HepG2 (cell line): ENCODE results near the gene KRTAP21-1. TPM values are rescaled to one million over a fixed set of nuclear protein-coding genes. Genes with fewer than 3 reads are reported as not detected.

Experiments
- ATAC-seq: fragments of 200-7000 bp; cut with Tn5 transposase; 3 replicates; pipeline ENCODE4 v1.9.1; 2020; ENCODE audit warnings: mild to moderate bottlenecking, moderate library complexity
- BruUV-seq: library from RNA; stranded (reverse); fragments of 400-500 nt; replicated peaks from 2 replicates; lab custom pipeline; 2021; lab: Mats Ljungman, UMichigan
- CTCF ChIA-PET: fragments of 300-600 bp; formaldehyde crosslinking; extraction: SDS; loops from one replicate; lab custom pipeline; 2021; ENCODE audit warnings: low total read pairs, inconsistent platforms, low intra/inter-chr PET ratio; lab: Yijun Ruan, JAX
- POLR2A ChIA-PET: fragments of 350-600 bp; sonication (Branson Sonifier 250); formaldehyde crosslinking; loops from one replicate; lab custom pipeline; 2020; ENCODE audit warnings: antibody characterized with exemption, inconsistent platforms; lab: Yijun Ruan, JAX
- DNase-seq: peaks from one replicate; pipeline ENCODE4 v3.0.0-alpha.2; 2015; ENCODE audit warnings: low spot score
- FAIRE-seq: peaks from 3 replicates; lab custom pipeline; 2011; peaks lifted over from hg19 to GRCh38; lab: Jason Lieb, UNC
- H2AFZ ChIP-seq: one replicate; pipeline ENCODE4 v1.6.1; 2011; ENCODE audit warnings: low read length, inconsistent platforms
- H3K27ac ChIP-seq: fragments of 300-600 bp; 3 replicates; pipeline ENCODE4 v1.8.0; 2011; ENCODE audit warnings: mixed run types, mild to moderate bottlenecking, mixed read lengths, low read length, inconsistent platforms; ENCODE audit not compliant: insufficient read depth; ENCODE audit errors: extremely low read length
- H3K27me3 ChIP-seq, 2 experiments: fragments of 200-600 bp in 1 of 2; 2 replicates in 1 of 2; 3 replicates in 1 of 2; pipeline versions ENCODE4 v1.6.0 to v1.8.0; 2011; ENCODE audit warnings: low read length in 2 of 2, mild to moderate bottlenecking in 2 of 2, moderate library complexity in 2 of 2, inconsistent platforms in 1 of 2; ENCODE audit not compliant: insufficient read depth in 2 of 2, control insufficient read depth in 1 of 2
- H3K36me3 ChIP-seq, 2 experiments: fragments of 200-600 bp in 1 of 2; replicated peaks in 1 of 2; 2 replicates in 1 of 2; 3 replicates in 1 of 2; pipeline versions ENCODE4 v1.5.1 to v1.8.0; 2011; ENCODE audit warnings: low read length in 2 of 2, inconsistent platforms in 1 of 2; ENCODE audit not compliant: insufficient read depth in 2 of 2, control insufficient read depth in 1 of 2
- H3K4me1 ChIP-seq: 2 replicates; pipeline ENCODE4 v1.5.1; 2012; ENCODE audit warnings: low read length, inconsistent platforms; ENCODE audit not compliant: insufficient read depth
- H3K4me2 ChIP-seq: 2 replicates; pipeline ENCODE4 v1.6.0; 2011; ENCODE audit warnings: low read depth, low read length, inconsistent platforms
- H3K4me3 ChIP-seq, 3 experiments: fragments of 200-600 bp in 1 of 3; sonication (generic), shearing (Covaris generic) in 1 of 3; replicated peaks in 1 of 3; 2 replicates each; pipeline ENCODE4 v1.5.1; 2011 to 2016; ENCODE audit warnings: low read length in 3 of 3, inconsistent platforms in 2 of 3, low read depth in 2 of 3, mild to moderate bottlenecking in 2 of 3, control low read depth in 1 of 3, mixed read lengths in 1 of 3; ENCODE audit not compliant: insufficient read depth in 1 of 3
- H3K79me2 ChIP-seq: one replicate; pipeline ENCODE4 v1.6.1; 2011; ENCODE audit warnings: low read length, inconsistent platforms; ENCODE audit not compliant: insufficient read depth
- H3K9ac ChIP-seq: 2 replicates; pipeline ENCODE4 v1.6.0; 2011; ENCODE audit warnings: mild to moderate bottlenecking, low read depth, low read length, inconsistent platforms; ENCODE audit not compliant: insufficient read depth
- H3K9me3 ChIP-seq: 2 replicates; pipeline ENCODE4 v1.5.1; 2012; ENCODE audit warnings: mild to moderate bottlenecking, low read length
- H4K20me1 ChIP-seq: 2 replicates; pipeline ENCODE4 v1.6.0; 2011; ENCODE audit warnings: inconsistent platforms, mild to moderate bottlenecking, low read length, moderate library complexity; ENCODE audit not compliant: insufficient read depth
- CAMTA2 ChIP-seq: sonication (generic); formaldehyde crosslinking; IDR thresholded peaks from 2 replicates; pipeline ENCODE4 v1.4.0; 2020; ENCODE audit warnings: mild to moderate bottlenecking, missing genetic modification reagents, borderline replicate concordance
- CERS6 ChIP-seq: sonication (generic); formaldehyde crosslinking; IDR thresholded peaks from 2 replicates; pipeline ENCODE4 v1.5.0; 2020; ENCODE audit warnings: missing genetic modification reagents
- GTF3A ChIP-seq: sonication (generic); formaldehyde crosslinking; conservative IDR thresholded peaks from 2 replicates; pipeline ENCODE4 v1.4.0; 2020; ENCODE audit warnings: mild to moderate bottlenecking, missing genetic modification reagents
- HOXA5 ChIP-seq: sonication (generic); formaldehyde crosslinking; IDR thresholded peaks from 2 replicates; pipeline ENCODE4 v1.4.0; 2020; ENCODE audit warnings: missing genetic modification reagents
- IRF9 ChIP-seq: sonication (generic); formaldehyde crosslinking; IDR thresholded peaks from 2 replicates; pipeline ENCODE4 v1.8.0; 2022; ENCODE audit warnings: missing genetic modification reagents, mild to moderate bottlenecking, borderline replicate concordance
- KDM1A ChIP-seq: IDR thresholded peaks from 2 replicates; pipeline ENCODE4 v1.6.1; 2016; ENCODE audit warnings: missing compliant biosample characterization
- NCOR1 ChIP-seq: fragments of 200-600 bp; sonication (generic); IDR thresholded peaks from 2 replicates; pipeline ENCODE4 v1.7.0; 2017; ENCODE audit warnings: antibody characterized with exemption, low read length, borderline replicate concordance
- POLR2AphosphoS2 ChIP-seq: IDR thresholded peaks from 2 replicates; pipeline ENCODE4 v1.6.1; 2011; ENCODE audit warnings: low read depth, low read length, improper control_type of control experiment
- REL ChIP-seq: sonication (generic); formaldehyde crosslinking; conservative IDR thresholded peaks from 2 replicates; pipeline ENCODE4 v1.8.0; 2022; ENCODE audit warnings: mild to moderate bottlenecking, missing genetic modification reagents, moderate library complexity
- RERE ChIP-seq: IDR thresholded peaks from 2 replicates; pipeline ENCODE4 v1.6.1; 2016; ENCODE audit warnings: low read depth, missing genetic modification reagents, missing compliant biosample characterization
- YEATS4 ChIP-seq: sonication (generic); formaldehyde crosslinking; IDR thresholded peaks from 2 replicates; pipeline ENCODE4 v1.4.0; 2020; ENCODE audit warnings: missing genetic modification reagents, borderline replicate concordance
- ZFY ChIP-seq: sonication (generic); formaldehyde crosslinking; IDR thresholded peaks from 2 replicates; pipeline ENCODE4 v1.4.0; 2020; ENCODE audit warnings: missing genetic modification reagents
- ZKSCAN8 ChIP-seq: IDR thresholded peaks from 2 replicates; pipeline ENCODE4 v1.6.1; 2016; ENCODE audit warnings: borderline replicate concordance, missing genetic modification reagents, missing compliant biosample characterization
- ZMYM4 ChIP-seq: sonication (generic); formaldehyde crosslinking; IDR thresholded peaks from 2 replicates; pipeline ENCODE4 v1.8.1; 2023; ENCODE audit warnings: mild to moderate bottlenecking, missing genetic modification reagents
- ZNF160 ChIP-seq: sonication (generic); formaldehyde crosslinking; IDR thresholded peaks from 2 replicates; pipeline ENCODE4 v1.8.0; 2022; ENCODE audit warnings: mild to moderate bottlenecking, inconsistent platforms, missing genetic modification reagents
- ZNF770 ChIP-seq: sonication (generic); formaldehyde crosslinking; IDR thresholded peaks from 2 replicates; pipeline ENCODE4 v1.5.0; 2020; ENCODE audit warnings: mild to moderate bottlenecking, missing genetic modification reagents
- WGBS: methylation state at CpG from one replicate; pipeline ENCODE4 v1.1.6; 2017; ENCODE audit warnings: low lambda C conversion rate; 5-methylcytosine and 5-hydroxymethylcytosine counted together
- in situ Hi-C: cut with HindIII; loops from 2 replicates; pipeline ENCODE4 v1.10.0; 2017; ENCODE audit warnings: low pct_unique_long_range_greater_than_20kb; ENCODE audit not compliant: extremely low pct_ligation_motif_present
- intact Hi-C: fragments of 100-400 bp; cut with micrococcal nuclease; formaldehyde crosslinking; loops from one replicate; pipeline ENCODE4 v1.10.0; 2022; ENCODE audit not compliant: unreplicated experiment
- polyA plus RNA-seq, 8 experiments: library from polyadenylated mRNA; depleted of rRNA in 3 of 8; stranded (reverse) in 7 of 8; unstranded in 1 of 8; fragments of >200 nt; fragmentation: Illumina TruSeq in 4 of 8; extraction: Trizol in 4 of 8; gene quantifications; 2 replicates each; pipeline versions ENCODE4 v1.2.1 to v1.2.3, GENCODE V29; 2011 to 2016; ENCODE audit warnings: low read depth in 4 of 8, missing spikeins in 1 of 8, mixed read lengths in 1 of 8; ENCODE audit not compliant: insufficient read depth in 1 of 8
- total RNA-seq, 5 experiments: library from RNA; depleted of rRNA; stranded (reverse); fragments of >200 nt; fragmentation: Illumina TruSeq; extraction: Trizol; gene quantifications; 2 replicates each; pipeline ENCODE4 v1.2.3, GENCODE V29; 2016; ENCODE audit warnings: low read depth in 1 of 5

KRTAP21-1 gene
- total and polyA plus RNA-seq, 2 of the 13 experiments (the other 11 are each of a cell fraction or from before 2014, with no cell fraction given): not detected

GRCh38 chr21:30714946-30715345 is 40.3 kb downstream of the KRTAP21-1 start:
- Histone ChIP-seq H3K79me2 (no peaks in the 10 kb centered on the region), H3K27ac (no peak overlapping the region), H3K9ac (no peak overlapping the region), H3K36me3 (no peaks in the 10 kb centered on the region), H3K4me1 (no peaks in the 10 kb centered on the region), H2AFZ (no peak overlapping the region), H3K27me3 (no peaks in the 10 kb centered on the region), H4K20me1 (no peaks in the 10 kb centered on the region), H3K9me3 (peaks cover 93% of the 10 kb centered on the region), H3K4me2 (no peak overlapping the region), H3K4me3 (no peak overlapping the region)
- ChIA-PET CTCF (no interaction called here), POLR2A (no interaction called here)
- BruUV-seq: no TSS peak
- in situ Hi-C loops: no loop called here
- DNase-seq (no peak), FAIRE-seq (no peak), ATAC-seq (no peak)
- WGBS: 25% methylated on average over 2 of the region's 2 CpGs
- intact Hi-C loops: no loop called here
- TF ChIP-seq GTF3A (CRISPR knock-in tag): no peak
- TF ChIP-seq ZKSCAN8 (CRISPR knock-in tag): no peak
- TF ChIP-seq POLR2AphosphoS2: no peak
- TF ChIP-seq REL (CRISPR knock-in tag): no peak
- no peak for TF ChIP-seq CERS6 (CRISPR knock-in tag)
- TF ChIP-seq YEATS4: no peak
- no peak for TF ChIP-seq NCOR1
- no peak for TF ChIP-seq RERE (CRISPR knock-in tag)
- TF ChIP-seq KDM1A (CRISPR knock-in tag): no peak
- TF ChIP-seq ZFY (CRISPR knock-in tag): no peak
- no peak for TF ChIP-seq HOXA5
- no peak for TF ChIP-seq ZMYM4 (CRISPR knock-in tag)
- TF ChIP-seq ZNF160 (CRISPR knock-in tag): no peak
- no peak for TF ChIP-seq ZNF770 (CRISPR knock-in tag)
- TF ChIP-seq IRF9 (CRISPR knock-in tag): no peak
- TF ChIP-seq CAMTA2: no peak
